Astrocyte of the cerebellum (primary cell): Measurements from ENCODE around the gene KDM4C.

Experiments
- DNase-seq: peaks from one replicate; pipeline ENCODE4 v3.0.0-alpha.2; 2011; ENCODE audit warnings: low read depth
- H3K4me3 ChIP-seq: 2 replicates; pipeline ENCODE4 v1.5.1; 2011; ENCODE audit warnings: mild to moderate bottlenecking, low read depth, low read length, moderate library complexity
- CTCF ChIP-seq: IDR thresholded peaks from 2 replicates; pipeline ENCODE4 v1.5.1; 2012; ENCODE audit warnings: low read length, low read depth, moderate library complexity, mild to moderate bottlenecking; ENCODE audit errors: missing control alignments
- in situ Hi-C: cut with HindIII; loops from 2 replicates; pipeline ENCODE4 v1.10.0; 2017; ENCODE audit warnings: low sequenced_read_pairs

Gene KDM4C

GRCh38 chr9:7088611-7089010 is 330.8 kb downstream of the KDM4C start:
- no peak for TF ChIP-seq CTCF
- no peak for DNase-seq
- in situ Hi-C loops: no loop called here
- no peak overlapping the region for H3K4me3 ChIP-seq

GRCh38 chr9:7089406-7090193 is 331.8 kb downstream of the KDM4C start:
- DNase-seq: no peak
- TF ChIP-seq CTCF: no peak
- in situ Hi-C loops: no loop called here
- no peak overlapping the region for H3K4me3 ChIP-seq

- in situ Hi-C loops: no loop called here
- no peak for TF ChIP-seq CTCF
- H3K4me3 ChIP-seq: no peak overlapping the region
- no peak for DNase-seq
These were observed 335.3 kb downstream of the KDM4C start for GRCh38 chr9:7093040-7093439.

- H3K4me3 ChIP-seq: no peak overlapping the region
- in situ Hi-C loops: no loop called here
- no peak for DNase-seq
- peak; percentile 64 for TF ChIP-seq CTCF
These were observed 336.3 kb downstream of the KDM4C start for GRCh38 chr9:7094052-7094451.

- in situ Hi-C loops: no loop called here
- no peak overlapping the region for H3K4me3 ChIP-seq
- DNase-seq: no peak
- TF ChIP-seq CTCF: no peak
These were observed 336.8 kb downstream of the KDM4C start for GRCh38 chr9:7094576-7094975.

GRCh38 chr9:7095058-7095457 is 337.3 kb downstream of the KDM4C start:
- no peak overlapping the region for H3K4me3 ChIP-seq
- in situ Hi-C loops: no loop called here
- DNase-seq: no peak
- TF ChIP-seq CTCF: no peak
